ENCODE measurements around the gene EPHA3. TPM values are rescaled to one million over a fixed set of nuclear protein-coding genes. Genes with fewer than 3 reads are reported as not detected.

EPHA3 gene
- polyA plus RNA-seq, 5 donors = 4.5 to 16.1 (median 13.7) TPM

DNA sequence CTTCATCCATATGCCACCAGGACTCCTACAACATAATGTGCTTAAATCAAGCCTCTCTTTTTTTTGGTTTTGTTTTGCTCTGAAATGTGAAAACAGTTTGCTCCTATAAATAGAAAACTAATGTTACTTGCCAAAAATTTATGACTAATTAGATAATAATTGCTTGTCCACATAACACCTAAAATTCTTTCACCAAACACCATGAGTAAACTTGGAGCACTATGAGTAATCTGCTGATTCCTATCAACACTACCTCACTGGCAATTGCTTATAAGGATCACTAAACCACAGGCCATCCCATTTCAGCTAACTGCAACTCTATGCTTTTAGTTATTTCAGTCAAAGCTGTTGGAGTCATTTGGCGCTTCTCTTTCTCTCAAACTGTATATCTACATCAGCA, 252.7 kb downstream of the EPHA3 start:
- no peak for DNase-seq

DNA sequence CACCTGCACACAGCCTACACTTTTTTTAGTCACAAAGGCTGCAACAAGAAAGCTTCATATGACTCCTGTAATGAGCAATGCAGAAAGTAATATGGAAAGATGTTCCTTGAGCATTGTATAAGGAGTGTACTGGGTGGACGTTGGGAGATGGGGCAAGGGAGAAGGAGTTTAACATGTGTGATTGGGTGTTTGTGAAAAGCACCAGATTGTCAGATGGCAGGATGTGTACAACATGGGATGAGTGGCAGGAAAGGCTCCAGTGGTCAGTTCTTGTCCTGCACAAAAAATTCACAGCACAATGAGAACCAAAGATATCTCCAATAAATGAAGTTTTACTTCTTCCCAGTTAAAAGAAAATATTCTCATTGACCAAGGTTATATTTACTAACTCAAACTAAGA, 255.1 kb downstream of the EPHA3 start:
- DNase-seq = peak in 1 of 2 donors; percentile 14

DNA sequence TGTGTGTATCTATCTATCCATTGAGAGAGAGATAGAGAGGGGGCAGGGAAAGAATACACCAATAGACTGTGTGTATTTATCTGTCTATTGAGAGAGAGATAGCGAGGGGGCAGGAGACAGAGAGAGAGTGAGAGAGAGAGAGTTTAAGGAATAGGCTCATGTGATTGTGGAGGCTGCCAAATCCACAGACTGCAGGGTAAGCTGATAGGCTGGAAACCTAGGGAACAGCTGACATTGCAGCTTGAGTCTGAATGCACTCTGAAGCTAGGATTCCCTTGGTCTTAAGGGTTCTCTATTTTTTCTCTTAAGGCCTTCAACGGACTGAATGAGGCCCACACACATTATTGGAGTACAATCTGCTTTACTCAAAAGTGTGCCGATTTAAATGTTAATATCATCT, 255.8 kb downstream of the EPHA3 start:
- no peak for DNase-seq

DNA sequence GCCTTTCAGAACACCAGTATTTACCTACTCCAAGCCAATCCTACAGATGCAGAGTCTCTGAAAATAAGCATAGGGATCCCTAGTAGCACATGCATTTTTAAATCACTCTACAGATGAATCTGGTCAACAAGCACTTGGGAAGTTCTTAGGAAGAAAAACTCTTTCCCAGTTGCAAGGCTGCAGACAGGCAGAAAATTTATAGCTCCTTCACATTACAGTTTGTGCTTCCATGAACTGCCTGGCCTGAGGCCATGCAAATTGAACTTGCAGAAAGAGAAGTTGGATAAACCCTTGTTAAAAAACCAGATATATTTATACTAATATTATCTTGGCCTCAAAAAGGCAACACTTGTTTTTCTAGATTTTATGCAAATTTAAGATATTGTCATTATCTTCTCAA, 256.9 kb downstream of the EPHA3 start:
- peak in 1 of 2 donors; percentile 10 for DNase-seq

DNA sequence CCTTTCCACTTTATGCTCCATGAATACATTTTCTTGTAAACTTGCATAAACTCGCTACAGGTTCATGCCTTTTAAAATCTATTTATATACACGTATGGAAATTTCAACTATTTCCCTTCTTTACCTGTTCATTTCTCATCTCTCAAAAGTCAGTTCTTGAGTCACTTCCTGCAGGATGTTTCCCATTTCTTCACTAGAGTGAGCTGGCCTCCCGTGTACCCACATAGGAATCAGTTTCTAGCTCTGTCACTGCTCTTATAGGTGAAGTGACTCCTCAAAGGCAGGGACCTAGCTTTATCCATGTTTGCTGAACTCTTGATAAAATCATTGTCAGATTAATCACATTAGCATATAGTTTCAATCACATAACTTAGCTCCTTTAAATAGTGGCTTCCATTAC, 259.7 kb downstream of the EPHA3 start:
- no peak for DNase-seq

DNA sequence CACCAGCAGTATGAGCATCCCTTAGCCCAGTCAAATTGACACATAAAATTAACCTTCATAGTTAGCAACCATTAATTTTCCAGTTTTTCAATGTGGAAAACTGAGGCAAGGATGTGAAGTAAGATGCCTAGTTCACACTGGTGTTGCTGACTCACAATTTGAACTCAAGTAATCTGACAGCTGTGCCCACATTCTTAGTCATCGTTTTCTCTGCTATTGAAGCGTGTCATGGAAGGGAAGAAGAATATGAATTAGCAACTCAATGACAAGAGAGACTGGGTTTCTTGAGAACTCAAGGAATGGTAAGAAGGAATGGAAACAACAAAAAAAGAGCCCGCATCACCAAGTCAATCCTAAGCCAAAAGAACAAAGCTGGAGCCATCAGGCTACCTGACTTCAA, 261.4 kb downstream of the EPHA3 start:
- no peak for DNase-seq

DNA sequence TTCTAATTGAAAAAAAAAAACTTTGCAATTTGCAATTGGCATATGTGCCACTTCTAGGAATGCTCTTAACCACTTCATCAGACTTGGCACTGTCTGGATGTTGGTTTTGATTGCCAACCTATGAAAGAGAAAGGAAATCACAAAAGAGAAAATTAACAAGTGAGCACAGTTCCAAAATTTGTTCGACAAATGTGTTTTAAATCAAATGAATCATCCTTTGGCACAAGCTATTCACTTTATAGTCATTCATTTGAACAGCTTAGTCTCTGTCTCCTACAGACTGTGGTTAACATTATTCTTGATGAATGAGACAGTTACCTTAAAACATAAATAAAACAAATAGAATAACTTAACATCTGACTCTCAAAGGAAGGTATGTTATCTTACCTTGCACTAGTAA, 265.0 kb downstream of the EPHA3 start:
- no peak for DNase-seq

DNA sequence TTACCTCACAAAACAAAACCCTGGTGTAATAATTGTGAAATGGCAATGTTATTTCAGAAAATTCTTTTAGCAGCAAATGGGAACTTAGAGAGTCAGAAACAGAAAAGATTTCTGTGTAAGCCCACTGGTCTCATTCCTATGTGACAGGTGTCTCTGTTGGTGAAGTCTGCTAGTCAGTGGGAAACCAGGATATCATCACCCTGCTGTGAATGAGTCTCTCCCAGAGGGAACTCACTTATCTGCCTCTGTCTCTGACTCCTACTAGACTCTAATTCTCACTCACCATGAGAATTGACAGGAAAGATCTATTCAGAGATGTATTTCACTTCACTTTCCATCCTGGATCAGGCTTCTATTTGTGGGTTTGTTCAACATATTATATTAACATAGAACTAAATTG, 266.0 kb downstream of the EPHA3 start:
- DNase-seq = no peak

DNA sequence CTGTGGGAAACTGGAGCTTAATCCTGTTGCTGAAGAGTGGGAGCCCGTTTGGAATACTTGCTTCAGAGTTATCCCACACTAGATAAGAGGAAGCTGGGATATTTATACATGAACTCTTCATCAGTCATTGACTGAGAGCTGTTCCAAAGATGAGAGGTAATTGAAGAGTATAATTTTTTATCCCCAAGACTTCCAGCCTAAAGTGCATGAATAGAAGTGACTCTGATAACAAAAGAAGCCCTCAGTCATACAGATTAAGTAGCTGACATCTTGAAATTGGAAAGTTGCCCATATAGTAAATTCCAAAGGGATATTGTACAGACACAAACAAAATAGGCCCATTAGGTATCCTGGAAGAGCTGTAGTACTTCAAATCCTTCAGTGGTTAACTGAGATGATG, 268.0 kb downstream of the EPHA3 start:
- no peak for DNase-seq

DNA sequence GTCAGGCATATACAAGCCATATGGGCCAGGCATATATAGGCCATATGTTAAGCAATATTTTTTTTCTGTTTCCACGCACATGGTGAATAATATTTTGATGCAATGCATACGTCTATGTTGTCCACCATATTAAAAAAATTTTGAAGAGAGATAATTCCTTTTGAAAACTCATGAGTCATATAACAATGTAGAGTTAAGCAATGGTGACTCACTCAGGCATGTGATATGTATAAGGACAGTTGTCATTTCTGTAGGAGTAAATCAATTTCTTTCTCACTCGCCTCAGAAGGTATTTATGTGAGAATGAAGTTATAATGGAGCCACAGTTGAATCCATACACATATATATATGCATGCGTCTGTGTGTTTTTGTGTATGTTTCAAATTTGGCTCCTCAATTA, 272.6 kb downstream of the EPHA3 start:
- no peak for DNase-seq

DNA sequence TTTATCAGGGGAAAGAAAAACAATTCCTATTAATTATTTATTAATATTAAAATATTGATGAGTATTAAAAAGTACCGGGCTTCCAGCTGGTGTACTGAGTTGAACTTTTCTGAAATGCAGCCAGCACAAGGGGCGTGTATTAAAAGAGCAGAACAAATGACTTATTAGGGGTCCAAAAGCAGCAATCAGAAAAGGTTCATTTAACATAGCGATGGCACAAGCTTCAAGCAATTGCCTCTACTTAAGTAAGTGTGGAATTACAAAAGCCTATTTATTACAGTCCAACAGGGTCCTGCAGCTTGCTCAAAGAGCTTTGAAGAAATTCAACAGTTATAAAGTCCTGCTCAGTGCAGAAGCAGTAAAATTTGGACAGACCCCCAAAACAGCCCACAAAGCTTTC, 285.6 kb downstream of the EPHA3 start:
- DNase-seq = peak in 1 of 2 donors; percentile 26

DNA sequence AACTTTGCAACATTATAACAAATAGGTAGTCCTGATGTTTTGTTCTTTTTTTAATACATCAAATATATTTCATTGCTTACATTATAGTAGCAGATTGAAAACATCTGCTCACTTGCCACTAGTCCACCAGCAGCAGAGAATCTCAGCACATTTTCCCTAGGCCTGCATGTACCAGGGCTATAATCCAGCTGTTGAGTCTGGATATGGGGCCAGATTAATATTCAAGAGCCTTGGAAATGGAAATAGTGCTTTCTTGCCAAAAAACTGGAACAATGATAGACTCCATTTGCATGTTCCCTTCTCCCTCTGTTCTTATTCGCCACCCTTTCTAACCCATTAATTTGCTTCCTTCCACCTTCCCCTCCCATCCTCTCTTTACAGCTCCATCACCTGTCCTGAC, 288.0 kb downstream of the EPHA3 start:
- peak; percentile 76 to 80 for DNase-seq

DNA sequence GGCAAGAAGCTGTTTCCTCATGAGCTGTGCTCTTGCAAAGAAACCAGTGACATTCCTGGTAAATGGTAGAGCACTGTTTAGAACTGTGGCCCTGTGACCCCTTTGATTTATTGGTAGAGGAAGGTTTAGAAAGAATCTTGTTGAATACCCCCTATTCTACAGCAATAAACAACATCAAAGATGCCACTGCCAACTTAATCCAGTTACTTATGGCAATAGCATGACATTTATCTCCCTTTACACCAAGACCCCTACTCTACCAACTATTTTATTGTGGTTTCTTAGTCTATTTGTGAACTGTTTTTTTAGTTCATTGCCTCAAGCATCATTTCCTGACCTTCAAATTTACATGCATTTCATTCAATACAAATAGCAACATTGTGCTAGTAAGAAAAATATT, 288.6 kb downstream of the EPHA3 start:
- DNase-seq = no peak

DNA sequence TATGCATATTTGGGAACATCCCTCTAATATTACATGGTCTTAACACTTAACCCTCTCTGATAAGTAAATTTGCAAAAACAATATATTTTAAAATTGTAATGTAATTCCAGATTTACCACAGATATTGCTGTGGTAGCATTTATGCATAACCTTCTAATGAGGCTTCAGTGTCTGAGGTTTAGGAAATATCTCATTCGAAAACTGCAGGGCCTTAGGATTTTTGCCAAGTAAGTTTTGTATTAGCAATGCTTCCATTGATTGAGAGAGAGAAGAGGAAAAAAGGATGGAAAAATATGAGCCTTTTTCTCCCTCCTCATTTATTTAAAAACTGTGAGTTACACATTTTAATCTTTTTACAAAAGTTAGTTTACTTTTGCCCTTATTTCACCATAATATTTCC, 294.6 kb downstream of the EPHA3 start:
- no peak for DNase-seq

DNA sequence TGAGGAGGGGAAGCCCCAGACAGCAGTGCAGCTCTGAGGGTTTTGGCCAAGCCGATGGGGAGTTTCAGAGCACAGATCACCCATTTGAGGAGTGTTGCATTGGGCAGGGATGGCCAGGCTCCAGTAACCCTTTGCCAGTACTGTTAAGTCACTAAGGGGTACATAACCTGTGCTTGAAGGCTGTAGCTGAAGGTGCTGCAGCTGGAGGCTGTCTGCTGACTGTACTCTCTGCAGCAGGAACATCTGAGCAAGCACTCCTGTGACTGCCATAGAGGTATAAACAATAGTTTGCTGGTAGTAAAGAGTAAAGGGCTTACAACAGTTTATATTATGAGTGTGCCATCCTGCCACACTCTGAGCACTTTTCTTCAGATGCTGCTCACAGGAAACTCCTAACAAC, 297.8 kb downstream of the EPHA3 start:
- DNase-seq = no peak

DNA sequence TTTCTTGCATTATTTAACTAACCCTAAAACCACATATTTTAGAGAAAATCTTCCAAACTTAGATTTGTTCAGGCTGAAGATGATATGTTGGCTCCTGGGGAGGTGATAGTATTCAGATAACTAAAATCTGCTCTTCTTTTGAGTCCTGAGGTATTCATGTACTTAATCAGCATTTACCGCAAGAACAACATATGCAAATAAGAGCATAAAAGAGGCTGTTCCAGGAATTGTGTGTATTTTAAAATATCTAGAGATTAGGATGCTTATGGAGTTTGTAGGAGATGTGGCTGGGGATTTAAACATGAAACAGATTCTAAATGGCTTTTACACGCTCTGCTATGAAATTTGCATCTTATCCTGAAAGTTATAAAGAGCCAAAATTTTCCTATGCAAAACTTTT, 298.2 kb downstream of the EPHA3 start:
- DNase-seq = no peak

DNA sequence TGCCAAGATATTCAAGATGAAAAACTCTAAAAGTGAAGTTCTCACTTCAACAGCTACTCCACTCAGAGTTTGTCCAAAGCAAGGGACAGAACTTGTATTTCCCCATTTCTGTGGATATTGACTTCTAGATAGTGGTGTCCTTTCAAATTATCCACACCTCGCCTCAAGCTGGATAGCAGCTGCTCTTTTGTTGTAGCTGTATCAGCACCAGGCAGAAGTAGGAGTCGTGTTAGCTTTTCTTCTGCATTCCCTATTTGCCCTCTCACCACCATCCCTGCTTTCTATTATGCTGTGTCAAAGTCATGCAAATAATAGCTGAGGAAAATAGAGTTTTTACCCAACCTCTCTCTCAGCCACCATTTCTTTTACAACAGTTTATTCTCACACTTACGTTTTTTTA, 303.8 kb downstream of the EPHA3 start:
- DNase-seq = no peak

DNA sequence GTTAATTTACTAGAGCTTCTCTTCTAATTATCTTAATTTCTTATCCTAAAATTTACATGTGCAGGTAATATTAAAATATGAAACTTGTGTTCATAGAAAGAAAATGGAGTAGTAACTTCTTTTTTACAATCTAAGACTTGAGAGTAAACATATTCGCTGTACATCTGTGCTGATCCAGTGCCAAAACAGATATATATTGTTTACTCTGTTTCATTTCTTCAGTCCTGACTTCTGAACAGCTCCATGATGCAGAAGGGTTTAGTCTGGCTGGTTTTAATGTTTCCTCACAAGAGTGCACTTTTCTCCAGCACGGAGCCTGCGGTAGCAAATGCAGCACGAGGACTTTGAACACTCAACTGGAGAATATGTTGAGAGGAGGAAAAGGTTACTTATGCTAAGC, 306.8 kb downstream of the EPHA3 start:
- no peak for DNase-seq

DNA sequence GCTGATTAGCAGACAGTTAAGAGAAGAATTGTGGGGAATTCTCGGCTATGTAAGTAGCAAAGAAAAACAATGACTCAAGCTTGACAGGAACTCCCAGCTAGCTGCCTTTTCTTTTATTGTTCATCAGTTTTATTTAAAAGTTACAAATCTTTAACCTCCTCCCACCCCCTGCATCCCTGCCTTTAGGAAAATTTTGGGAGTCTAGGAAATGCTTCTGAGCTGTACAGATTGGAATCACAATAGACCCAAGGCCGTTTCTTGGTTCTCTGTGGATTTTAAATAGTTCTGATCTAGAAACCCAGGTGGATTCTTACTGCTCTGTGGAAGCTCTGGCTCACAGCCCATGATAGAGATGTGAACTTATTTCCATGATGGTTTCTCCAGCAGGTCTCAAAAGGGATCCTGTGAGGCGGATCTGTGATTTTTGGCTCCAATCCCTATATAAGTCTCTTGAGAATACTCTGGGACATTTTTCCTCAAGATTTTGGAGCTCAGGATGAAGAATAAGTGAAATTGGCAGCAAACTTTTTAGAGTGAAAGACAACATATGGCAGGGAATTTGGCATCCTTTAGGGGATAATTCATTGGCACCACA, 312.3 kb downstream of the EPHA3 start:
- DNase-seq = no peak

DNA sequence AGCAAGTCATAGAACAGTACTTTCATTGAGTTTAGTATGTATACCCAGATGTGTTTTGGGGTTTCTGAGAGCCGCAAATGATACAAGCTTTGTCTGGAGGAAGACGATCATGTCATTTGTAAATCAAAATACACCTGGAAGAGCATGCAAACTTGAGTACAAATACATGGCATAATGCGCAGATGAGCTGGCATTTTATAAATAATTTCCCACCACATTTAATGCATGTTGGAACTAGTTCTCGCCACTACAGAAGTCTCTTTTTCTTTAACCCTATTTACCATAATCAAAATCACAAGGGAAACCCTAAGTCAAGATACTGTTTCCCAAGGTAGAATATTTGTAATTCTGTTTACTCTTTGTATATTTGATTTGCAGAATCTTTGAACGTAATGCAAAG, 318.6 kb downstream of the EPHA3 start:
- no peak for DNase-seq

DNA sequence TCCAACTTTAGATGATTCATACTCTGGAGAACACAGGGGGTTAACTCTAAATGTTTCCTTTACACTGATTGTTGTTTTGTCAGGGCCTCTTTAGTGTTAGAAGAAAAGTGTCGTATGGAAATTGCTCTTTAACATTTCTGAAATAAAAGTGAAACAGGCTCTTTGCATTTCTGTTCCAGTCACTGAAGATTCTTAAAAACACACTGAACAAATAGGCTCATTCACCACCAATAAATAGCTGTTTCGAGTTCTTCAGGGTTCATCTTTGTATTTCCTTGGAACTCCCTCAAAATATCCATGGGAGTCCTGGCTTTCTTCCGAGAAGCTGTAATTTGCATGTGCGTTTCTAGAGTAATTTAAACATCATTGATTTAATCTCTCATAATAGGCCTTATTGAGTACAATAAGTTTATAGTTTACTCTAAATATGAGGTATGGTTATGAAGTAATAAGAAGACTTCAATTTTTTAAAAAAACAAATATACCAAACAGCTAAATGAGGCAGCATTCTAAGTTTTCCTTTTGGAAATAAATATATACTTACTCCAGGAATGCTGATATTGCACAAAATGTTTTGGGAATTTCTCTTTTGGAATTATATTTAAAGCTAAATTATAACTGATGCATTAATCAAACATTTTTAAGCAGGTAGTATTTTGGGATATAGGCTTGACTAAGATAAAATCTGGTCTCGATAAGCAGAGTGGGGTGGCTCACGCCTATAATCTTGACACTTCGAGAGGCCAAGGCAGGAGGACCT, 327.4 kb downstream of the EPHA3 start:
- DNase-seq = peak; percentile 56 to 63

DNA sequence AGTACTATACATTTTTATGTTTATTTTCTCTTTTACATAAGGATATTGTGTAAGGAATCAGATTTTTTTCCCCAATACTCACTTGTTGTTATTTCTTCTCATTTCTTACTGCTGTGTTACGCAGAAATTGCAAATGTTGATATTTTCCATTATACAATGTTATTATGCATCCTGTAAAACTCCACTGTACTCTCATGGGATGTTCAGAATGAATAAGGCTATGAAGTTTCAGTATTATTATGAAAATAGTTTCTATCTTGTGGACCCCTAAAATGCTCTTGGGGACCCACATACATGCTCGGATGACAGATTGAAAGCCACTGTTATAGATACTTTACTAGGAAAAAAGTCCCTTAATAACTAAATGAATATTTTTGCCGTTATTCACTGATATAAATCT, 329.4 kb downstream of the EPHA3 start:
- no peak for DNase-seq

DNA sequence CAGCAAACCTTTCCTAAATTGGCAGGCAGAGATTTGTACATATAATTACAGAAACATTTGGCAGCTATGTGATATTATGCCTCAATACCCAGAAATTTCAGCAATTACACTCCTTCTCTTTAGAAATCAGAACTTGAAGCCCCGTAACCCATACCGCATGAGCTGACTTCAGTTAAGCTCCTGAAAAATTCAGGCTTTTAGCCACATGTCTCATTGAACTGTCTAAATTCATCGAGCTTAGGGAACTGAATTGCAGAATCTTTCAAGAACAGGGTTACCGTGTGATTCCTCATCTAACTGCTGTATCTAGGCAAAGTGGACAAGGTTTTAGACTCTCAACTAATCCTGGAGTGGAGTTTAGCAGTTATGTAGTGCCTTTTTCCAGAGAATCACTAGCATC, 333.0 kb downstream of the EPHA3 start:
- DNase-seq = no peak

DNA sequence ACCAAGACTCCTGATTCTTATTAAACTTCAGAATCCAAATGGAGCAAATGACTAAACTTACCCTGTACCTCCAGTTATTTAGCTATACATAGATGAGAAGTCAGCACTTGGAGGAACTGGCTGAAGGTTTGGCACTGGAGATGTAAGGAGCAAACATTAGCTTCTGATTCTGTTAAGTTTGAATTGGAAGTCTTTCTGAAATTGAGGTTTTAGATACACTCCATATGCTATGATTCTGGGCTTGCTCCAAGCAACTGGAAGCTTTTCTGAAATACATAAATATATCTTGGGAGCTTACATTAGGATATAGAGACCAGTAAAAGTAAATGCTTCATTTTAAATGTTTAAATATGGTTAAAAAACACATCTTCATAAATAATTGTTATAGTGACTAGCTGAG, 333.7 kb downstream of the EPHA3 start:
- DNase-seq = peak in 1 of 2 donors; percentile 8

Data from right lung (tissue), 5 donors.